Measurements from ENCODE around the gene FAM9C.

- TF ChIP-seq CTCF (IDR thresholded peaks at IDR 0.05) (no peak), EZH2 (IDR thresholded peaks at IDR 0.05; ENCODE audit: borderline replicate concordance, insufficient read depth, low read depth, low read length, poor library complexity, severe bottlenecking) (no peak)
Observed at GRCh38 chrX:13091111-13091765, 46.8 kb upstream of the FAM9C start.

Data from B cell (primary cell).